Stimulated activated CD8-positive, alpha-beta memory T cell treated with anti-CD3 and anti-CD28 coated beads, Interleukin-15, amount 100 ng/mL, for 24 hours (primary cell): ENCODE measurements around the gene CMPK1.

Experiments used
- DNase-seq: peaks from one replicate; pipeline ENCODE4 v3.0.0-alpha.2; 2020; ENCODE audit warnings: low read depth

CMPK1 gene

DNA sequence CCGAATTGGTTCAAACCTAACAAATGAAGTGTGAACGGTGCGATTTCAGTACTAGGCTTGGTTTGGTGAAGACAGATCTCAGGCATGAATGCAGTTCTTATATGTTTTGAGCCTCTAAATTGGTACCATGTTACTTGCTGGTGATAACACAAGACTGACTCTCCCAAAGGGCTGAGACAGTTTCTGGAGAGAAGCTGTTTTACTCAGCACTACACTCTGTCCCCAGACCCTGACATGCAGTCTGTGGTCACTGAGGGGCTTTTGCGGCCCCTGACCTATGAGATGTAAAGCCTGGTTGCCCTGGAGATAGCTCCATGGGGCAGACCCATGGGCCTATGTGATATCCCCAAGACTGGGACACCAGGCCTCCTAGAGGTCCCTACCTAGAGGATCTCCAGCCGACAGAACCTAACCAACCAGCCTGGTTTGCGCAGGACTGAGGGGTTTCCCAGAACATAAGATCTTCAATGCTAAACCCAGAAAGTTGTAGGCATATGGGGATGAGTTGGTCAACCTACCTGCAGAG lies 63.1 kb downstream of the CMPK1 start:
- DNase-seq, result no peak

DNA sequence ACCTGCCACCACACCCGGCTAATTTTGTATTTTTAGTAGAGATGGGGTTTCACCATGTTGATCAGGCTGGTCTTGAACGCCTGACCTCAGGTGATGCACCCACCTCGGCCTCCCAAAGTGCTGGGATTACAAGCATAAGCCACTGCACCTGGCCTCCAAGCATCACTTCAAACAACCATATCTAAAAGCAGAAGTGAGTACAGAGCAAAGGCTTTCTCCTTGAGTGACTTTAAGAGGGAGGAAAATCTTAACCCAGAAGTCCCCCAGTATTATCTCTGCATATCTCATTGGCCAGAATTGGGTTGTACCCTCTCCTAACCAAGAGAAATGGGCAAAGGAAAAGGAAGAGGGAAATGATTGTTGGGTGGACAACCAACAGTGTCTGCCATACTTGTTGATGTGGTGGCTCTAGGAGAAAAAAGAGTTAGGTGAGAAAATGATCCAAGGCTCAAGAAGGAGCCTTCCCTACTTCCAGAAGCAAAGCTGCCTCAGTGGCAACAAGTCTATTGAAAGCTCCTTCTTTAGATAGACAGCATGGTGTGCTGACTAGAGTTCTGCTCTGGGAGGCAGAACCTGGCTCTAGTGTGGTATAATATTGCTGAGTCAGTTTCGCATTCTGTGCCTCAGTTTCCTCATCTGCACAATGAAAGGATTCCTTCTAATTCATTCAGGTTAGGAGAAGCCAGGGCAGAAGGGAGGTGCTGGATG lies 65.7 kb downstream of the CMPK1 start:
- DNase-seq, result no peak

- DNase-seq, result no peak
Measured at GRCh38 chr1:47399846-47400155, 66.2 kb downstream of the CMPK1 start.

GRCh38 chr1:47401761-47402160 lies 68.2 kb downstream of the CMPK1 start:
- no peak for DNase-seq

GRCh38 chr1:47402591-47402990 lies 69.0 kb downstream of the CMPK1 start:
- no peak for DNase-seq

DNA sequence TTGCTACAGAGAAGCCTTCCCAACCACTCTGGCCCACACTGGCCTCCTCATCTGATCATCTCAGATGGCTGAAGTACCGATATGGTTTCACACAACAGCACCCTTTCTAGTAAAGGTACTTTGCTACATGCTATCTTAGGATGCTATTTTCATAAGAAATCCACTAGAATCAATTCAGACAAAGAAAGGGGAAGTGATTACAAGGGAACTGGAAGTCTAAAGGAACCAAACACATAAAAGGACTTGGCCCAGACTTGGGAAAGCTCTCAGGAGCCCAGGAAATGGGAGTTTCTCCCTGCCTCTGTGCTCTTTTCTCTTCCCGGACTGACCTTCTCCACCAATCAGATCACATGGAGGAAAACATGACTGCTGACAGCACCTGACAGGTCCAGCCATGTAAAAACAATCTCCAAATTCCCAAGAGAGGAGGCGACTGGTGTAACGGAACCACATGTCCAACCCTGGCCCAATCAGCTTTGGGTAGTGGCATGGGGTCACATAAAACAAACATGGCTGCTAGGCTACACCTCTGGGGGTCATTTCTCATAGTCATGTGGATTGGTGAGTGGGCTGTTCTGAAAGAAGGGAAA lies 69.8 kb downstream of the CMPK1 start:
- DNase-seq, result no peak

DNA sequence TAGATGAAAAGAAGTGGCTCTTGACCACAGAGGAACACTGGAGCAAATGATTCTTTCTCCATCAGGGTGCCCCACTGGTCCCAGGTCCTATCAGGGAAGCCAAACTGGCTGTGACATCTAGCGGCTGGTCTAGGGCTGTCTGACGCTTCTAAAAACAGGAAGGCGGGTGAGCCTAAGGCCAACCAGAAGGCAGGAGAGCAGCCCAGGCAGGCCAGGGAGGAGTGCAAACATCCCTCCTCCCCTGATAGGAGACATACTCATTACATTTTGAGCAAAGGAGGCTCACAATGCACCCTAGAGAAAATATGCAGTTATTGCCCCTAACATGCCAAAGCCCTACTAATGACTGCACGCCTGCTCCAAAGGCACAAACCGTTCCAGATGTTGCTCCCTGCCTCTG lies 72.1 kb downstream of the CMPK1 start:
- DNase-seq, result no peak

GRCh38 chr1:47406966-47407365 lies 73.4 kb downstream of the CMPK1 start:
- no peak for DNase-seq

DNA sequence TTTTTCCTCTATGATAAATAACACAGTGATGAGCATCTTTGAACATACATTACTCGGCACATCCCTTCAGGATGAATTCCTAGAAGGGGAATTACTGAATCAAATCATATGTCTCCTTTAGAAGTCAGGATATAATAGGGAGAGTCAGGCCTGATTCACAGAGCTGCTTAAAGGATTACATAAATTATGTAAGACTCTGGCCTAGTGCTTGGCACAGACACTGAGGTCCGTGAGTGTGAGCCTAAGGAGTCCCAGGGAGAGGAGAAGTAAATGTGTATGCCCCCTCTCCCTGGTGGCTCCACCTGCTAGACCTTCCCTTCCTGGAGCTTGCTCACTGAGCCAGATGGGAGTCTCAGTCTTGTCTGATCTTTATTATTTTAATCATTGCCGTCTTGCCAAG lies 73.9 kb downstream of the CMPK1 start:
- DNase-seq, result no peak

- no peak for DNase-seq
Measured at GRCh38 chr1:47409311-47410067, 75.9 kb downstream of the CMPK1 start.

DNA sequence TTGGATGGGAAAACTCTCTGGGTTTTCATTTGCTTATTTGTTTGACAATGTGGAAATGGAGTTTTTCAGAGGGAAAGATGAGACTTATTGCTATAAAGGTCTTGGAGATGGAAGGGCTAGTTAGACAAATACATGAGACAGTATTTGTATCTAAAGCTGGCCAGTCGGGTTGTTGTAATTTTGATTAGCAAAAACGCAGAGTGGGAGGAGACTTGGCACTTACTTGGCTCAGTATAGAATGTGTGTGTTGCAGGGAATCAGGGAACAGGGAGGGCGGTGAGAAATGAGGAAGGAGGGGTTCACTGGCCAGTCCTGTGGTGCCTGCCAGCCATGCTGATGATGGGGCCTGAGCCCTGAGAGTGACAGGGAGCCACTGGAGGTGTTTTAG lies 76.5 kb downstream of the CMPK1 start:
- no peak for DNase-seq

GRCh38 chr1:47411436-47411835 lies 77.8 kb downstream of the CMPK1 start:
- DNase-seq, result no peak

DNA sequence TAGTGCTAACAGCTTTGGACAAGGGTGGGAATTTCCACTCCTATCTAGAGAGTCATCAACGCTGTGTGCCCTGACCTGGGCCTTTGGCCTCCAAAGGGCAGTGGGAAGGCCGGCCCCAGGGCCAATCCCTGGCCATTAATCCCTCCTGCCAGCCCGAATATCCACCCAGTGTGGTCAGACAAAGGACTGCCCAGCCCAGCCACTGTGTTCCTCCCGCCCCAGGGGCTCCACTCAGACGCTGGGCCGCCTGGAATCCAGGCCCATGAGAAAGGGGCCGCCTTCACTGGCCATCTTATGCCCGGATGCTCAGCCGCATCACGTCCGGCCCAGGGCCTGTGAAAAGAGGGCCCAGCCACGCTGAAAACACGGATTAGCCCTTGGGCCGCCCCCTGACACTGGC lies 78.8 kb downstream of the CMPK1 start:
- DNase-seq, result no peak

GRCh38 chr1:47415728-47416318 lies 82.2 kb downstream of the CMPK1 start, which contains the start of gene FOXE3:
TSS of gene FOXE3 (plus strand) at chr1:47416285. CDS start at chr1:47416316, 31 bp downstream.
- DNase-seq, result no peak

DNA sequence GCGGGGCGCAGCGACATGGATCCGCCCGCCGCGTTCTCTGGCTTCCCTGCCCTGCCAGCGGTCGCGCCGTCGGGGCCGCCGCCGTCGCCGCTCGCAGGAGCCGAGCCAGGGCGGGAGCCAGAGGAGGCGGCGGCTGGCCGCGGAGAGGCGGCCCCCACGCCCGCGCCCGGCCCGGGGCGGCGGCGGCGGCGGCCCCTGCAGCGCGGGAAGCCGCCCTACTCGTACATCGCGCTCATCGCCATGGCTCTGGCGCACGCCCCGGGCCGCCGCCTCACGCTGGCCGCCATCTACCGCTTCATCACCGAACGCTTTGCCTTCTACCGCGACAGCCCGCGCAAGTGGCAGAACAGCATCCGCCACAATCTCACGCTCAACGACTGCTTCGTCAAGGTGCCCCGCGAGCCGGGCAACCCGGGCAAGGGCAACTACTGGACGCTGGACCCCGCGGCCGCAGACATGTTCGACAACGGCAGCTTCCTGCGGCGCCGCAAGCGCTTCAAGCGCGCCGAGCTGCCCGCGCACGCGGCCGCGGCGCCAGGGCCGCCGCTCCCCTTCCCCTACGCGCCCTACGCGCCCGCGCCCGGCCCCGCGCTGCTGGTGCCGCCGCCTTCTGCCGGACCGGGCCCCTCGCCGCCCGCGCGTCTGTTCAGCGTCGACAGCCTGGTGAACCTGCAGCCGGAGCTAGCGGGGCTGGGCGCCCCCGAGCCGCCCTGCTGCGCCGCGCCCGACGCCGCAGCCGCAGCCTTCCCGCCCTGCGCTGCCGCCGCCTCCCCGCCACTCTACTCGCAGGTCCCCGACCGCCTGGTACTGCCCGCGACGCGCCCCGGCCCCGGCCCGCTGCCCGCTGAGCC lies 83.0 kb downstream of the CMPK1 start:
- no peak for DNase-seq

GRCh38 chr1:47417170-47418044 lies 83.8 kb downstream of the CMPK1 start:
- no peak for DNase-seq

DNA sequence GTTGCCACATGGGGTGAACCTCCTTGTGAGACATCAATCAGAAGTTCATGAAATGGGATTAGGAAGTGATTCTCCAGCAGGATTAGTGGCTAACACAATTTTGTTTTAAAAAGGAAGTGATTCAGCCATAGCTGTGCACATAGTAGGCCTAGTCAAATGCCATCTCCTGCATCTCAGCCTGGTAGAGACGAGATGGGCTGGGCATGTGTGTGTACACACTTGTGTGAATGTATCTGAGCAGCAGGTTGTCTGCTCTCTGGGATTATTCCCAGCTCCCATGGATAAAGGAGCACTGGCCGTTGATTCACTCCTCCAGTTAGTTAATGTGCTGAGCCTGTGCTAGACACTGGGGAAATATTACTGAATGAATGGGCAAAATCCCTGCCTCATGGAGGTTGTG lies 84.5 kb downstream of the CMPK1 start:
- DNase-seq, result no peak

- DNase-seq, result no peak
Measured at GRCh38 chr1:47418681-47419325, 85.2 kb downstream of the CMPK1 start.

- no peak for DNase-seq
Measured at GRCh38 chr1:47420547-47420946, 87.0 kb downstream of the CMPK1 start.

- DNase-seq, result no peak
Measured at GRCh38 chr1:47423872-47424271, 90.3 kb downstream of the CMPK1 start.
